ENCODE results near the gene MKKS.

DNA sequence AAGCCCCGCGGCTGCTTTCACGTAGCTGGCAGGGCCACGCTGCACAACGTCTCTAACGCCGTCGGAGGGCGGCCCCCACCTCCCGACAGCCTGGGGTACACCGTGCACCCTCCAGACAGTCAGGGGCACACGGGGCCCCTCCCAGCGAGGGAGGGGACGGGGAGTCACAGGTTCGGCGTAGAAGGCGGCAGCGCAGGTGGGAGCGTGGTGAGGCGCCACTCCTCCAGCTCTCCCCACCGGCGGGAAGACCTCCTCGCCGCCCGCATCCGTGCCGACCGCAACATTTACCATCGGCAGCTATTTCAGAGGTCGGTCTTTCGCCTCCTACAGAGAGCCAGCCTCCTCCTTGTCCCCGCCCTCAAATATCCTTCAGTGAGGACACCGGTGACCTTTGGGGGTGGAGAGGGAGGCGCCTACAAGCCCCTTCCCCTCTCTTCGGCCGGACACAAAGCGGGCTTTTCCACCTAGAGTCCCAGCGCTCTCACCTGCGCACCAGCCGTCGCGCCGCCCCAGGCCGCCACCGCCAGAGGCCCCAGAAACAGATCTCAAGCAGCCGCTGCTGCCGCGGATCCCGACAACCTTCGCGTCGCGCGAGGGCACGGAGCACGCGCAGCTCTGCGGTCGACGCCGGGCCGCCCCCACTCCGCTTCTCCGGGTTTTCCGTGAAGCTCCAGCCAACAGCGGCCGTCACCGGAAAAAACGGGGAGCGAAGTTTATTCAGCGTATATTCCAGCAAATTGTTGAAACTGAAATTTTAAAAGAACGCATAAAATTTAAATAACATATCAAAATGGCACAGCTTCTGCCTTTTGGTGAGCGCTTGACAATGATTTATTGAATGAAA lies at the start of gene MKKS:
- TF ChIP-seq, protein P1, sequence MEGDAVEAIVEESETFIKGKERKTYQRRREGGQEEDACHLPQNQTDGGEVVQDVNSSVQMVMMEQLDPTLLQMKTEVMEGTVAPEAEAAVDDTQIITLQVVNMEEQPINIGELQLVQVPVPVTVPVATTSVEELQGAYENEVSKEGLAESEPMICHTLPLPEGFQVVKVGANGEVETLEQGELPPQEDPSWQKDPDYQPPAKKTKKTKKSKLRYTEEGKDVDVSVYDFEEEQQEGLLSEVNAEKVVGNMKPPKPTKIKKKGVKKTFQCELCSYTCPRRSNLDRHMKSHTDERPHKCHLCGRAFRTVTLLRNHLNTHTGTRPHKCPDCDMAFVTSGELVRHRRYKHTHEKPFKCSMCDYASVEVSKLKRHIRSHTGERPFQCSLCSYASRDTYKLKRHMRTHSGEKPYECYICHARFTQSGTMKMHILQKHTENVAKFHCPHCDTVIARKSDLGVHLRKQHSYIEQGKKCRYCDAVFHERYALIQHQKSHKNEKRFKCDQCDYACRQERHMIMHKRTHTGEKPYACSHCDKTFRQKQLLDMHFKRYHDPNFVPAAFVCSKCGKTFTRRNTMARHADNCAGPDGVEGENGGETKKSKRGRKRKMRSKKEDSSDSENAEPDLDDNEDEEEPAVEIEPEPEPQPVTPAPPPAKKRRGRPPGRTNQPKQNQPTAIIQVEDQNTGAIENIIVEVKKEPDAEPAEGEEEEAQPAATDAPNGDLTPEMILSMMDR (conservative IDR thresholded peaks at IDR 0.05; ENCODE audit: low read length), result no peak
- TF ChIP-seq EZH2phosphoT487 (IDR thresholded peaks at IDR 0.05; ENCODE audit: borderline replicate concordance), result no peak
